ENCODE measurements around the gene TEAD1. TPM values are rescaled to one million over a fixed set of nuclear protein-coding genes. Genes with fewer than 3 reads are reported as not detected.
A peak's percentile ranks its signal among the peaks of the same experiment; 100 is the strongest.

Gene TEAD1
- total and polyA plus RNA-seq, 4 donors: 9.1 to 38.4 (median 10.7) TPM

GRCh38 chr11:12674571-12674935 is 332 bp downstream of the TEAD1 start:
- H3K9ac ChIP-seq (ENCODE audit: low read depth in 1 of 2, low read length in 2 of 2): peak overlapping the region in 1 of 2 donors; percentile 37
- peaks cover 2 to 27% (median 13%) of the 10 kb centered on the region in 4 donors for H3K4me1 ChIP-seq (ENCODE audit: control insufficient read depth in 4 of 4, insufficient read depth in 4 of 4, low read length in 3 of 4)
- peak overlapping the region in 2 of 3 donors; percentile 65 to 96 for H3K4me3 ChIP-seq (ENCODE audit: low read depth in 1 of 3, low read length in 3 of 3)
- DNase-seq (ENCODE audit: low spot score): no peak
- no peaks in the 10 kb centered on the region for H3K36me3 ChIP-seq (ENCODE audit: control insufficient read depth in 4 of 4, insufficient read depth in 3 of 4, low read depth in 1 of 4, low read length in 3 of 4)
- TF ChIP-seq CTCF (IDR thresholded peaks at IDR 0.05; ENCODE audit: low read depth, low read length, missing input control) (no peak), ZBTB33 (IDR thresholded peaks at IDR 0.05) (no peak)
- H3K27me3 ChIP-seq (ENCODE audit: control insufficient read depth in 4 of 4, insufficient read depth in 4 of 4, low read length in 3 of 4): no peaks in the 10 kb centered on the region
- under 1% methylated on average over 46 of the region's 46 CpGs for WGBS
- peak overlapping the region; percentile 93 to 94 for H3K27ac ChIP-seq (ENCODE audit: low read depth in 1 of 2, low read length in 2 of 2)
- H3K9me3 ChIP-seq (ENCODE audit: control insufficient read depth in 4 of 4, low read length in 3 of 4): no peaks in the 10 kb centered on the region

GRCh38 chr11:12674936-12675696 is 895 bp downstream of the TEAD1 start:
- Histone ChIP-seq H3K36me3 (ENCODE audit: control insufficient read depth in 4 of 4, insufficient read depth in 3 of 4, low read depth in 1 of 4, low read length in 3 of 4) (no peaks in the 10 kb centered on the region), H3K4me1 (ENCODE audit: control insufficient read depth in 4 of 4, insufficient read depth in 4 of 4, low read length in 3 of 4) (peaks cover 2 to 27% (median 13%) of the 10 kb centered on the region in 4 donors), H3K27ac (ENCODE audit: low read depth in 1 of 2, low read length in 2 of 2) (peak overlapping the region; percentile 93 to 94), H3K9ac (ENCODE audit: low read depth in 1 of 2, low read length in 2 of 2) (peak overlapping the region; percentile 66 to 96), H3K9me3 (ENCODE audit: control insufficient read depth in 4 of 4, low read length in 3 of 4) (no peaks in the 10 kb centered on the region), H3K27me3 (ENCODE audit: control insufficient read depth in 4 of 4, insufficient read depth in 4 of 4, low read length in 3 of 4) (no peaks in the 10 kb centered on the region), H3K4me3 (ENCODE audit: low read depth in 1 of 3, low read length in 3 of 3) (peak overlapping the region; percentile 41 to 96 (median 73))
- WGBS: 1% methylated on average over 81 of the region's 81 CpGs
- TF ChIP-seq MAX (IDR thresholded peaks at IDR 0.05): no peak
- no peak for TF ChIP-seq CTCF (IDR thresholded peaks at IDR 0.05; ENCODE audit: low read depth, low read length, missing input control)
- no peak for TF ChIP-seq SP1 (IDR thresholded peaks at IDR 0.05)
- no peak for TF ChIP-seq REST (IDR thresholded peaks at IDR 0.05)
- TF ChIP-seq RAD21 (IDR thresholded peaks at IDR 0.05): peak in 1 of 2 donors; percentile 43
- TF ChIP-seq FOXA2 (IDR thresholded peaks at IDR 0.05): no peak
- no peak for DNase-seq (ENCODE audit: low spot score)

All from liver (tissue), 9 donors.